Measurements from ENCODE around the gene NDUFAF4. TPM values are rescaled to one million over a fixed set of nuclear protein-coding genes. Genes with fewer than 3 reads are reported as not detected.

Gene NDUFAF4
- total RNA-seq, 1 donor from 2014 or later = 46.9 TPM

DNA sequence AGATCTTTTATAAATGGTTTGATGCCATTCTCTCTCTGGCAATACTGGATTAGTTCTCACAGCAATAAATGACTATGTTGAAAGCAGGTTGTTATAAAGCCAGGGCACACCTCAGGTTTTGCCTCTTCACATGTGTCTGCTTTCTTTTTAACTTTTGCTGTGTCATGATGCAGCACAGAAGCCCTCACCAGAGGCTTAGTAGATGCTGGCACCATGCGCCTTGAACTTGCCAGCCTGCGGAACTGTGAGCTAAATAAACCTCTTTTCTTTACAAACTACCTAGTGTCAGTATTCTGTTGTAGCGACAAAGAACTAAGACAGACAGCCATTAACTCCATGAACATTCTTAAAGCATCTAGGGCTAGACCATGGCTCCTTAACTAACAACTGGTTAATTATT, 45.1 kb downstream of the NDUFAF4 start:
- Mint-ChIP-seq H3K36me3 (ENCODE audit: low read depth) (no peaks in the 10 kb centered on the region), H3K4me1 (no peaks in the 10 kb centered on the region), H3K9me3 (peaks cover 15% of the 10 kb centered on the region), H3K27me3 (ENCODE audit: low read depth) (peaks cover under 1% of the 10 kb centered on the region), H3K27ac (ENCODE audit: unreplicated experiment) (no peak overlapping the region), H3K4me3 (no peak overlapping the region)
- TF ChIP-seq, protein P1, sequence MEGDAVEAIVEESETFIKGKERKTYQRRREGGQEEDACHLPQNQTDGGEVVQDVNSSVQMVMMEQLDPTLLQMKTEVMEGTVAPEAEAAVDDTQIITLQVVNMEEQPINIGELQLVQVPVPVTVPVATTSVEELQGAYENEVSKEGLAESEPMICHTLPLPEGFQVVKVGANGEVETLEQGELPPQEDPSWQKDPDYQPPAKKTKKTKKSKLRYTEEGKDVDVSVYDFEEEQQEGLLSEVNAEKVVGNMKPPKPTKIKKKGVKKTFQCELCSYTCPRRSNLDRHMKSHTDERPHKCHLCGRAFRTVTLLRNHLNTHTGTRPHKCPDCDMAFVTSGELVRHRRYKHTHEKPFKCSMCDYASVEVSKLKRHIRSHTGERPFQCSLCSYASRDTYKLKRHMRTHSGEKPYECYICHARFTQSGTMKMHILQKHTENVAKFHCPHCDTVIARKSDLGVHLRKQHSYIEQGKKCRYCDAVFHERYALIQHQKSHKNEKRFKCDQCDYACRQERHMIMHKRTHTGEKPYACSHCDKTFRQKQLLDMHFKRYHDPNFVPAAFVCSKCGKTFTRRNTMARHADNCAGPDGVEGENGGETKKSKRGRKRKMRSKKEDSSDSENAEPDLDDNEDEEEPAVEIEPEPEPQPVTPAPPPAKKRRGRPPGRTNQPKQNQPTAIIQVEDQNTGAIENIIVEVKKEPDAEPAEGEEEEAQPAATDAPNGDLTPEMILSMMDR (conservative IDR thresholded peaks at IDR 0.05) = no peak
- DNase-seq (ENCODE audit: low read depth, low spot score) = no peak

DNA sequence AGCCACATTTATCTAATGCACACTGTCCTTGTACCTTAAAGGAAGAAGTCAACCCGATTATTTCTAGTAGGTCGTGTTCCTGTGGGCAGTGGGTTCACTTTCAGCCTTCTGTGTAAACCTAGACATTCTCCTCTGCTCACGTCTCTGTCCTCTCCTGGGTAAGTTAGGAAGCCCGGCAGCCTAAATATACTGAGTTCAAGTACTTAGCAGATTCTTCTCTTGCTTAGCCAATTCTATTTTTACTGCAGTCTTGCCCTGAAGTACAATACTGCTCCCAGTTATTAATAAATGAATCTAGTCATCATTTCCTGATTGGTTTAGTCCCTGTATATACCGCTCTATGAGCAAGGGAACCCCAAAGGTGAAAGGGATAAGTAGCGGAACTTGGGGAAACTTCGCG, 45.8 kb downstream of the NDUFAF4 start:
- Mint-ChIP-seq H3K27me3 (ENCODE audit: low read depth) (peaks cover 7% of the 10 kb centered on the region), H3K36me3 (ENCODE audit: low read depth) (no peaks in the 10 kb centered on the region), H3K4me3 (no peak overlapping the region), H3K27ac (ENCODE audit: unreplicated experiment) (no peak overlapping the region), H3K4me1 (no peaks in the 10 kb centered on the region), H3K9me3 (peaks cover 17% of the 10 kb centered on the region)
- DNase-seq (ENCODE audit: low read depth, low spot score) = no peak
- TF ChIP-seq, protein P1 (conservative IDR thresholded peaks at IDR 0.05) = no peak

DNA sequence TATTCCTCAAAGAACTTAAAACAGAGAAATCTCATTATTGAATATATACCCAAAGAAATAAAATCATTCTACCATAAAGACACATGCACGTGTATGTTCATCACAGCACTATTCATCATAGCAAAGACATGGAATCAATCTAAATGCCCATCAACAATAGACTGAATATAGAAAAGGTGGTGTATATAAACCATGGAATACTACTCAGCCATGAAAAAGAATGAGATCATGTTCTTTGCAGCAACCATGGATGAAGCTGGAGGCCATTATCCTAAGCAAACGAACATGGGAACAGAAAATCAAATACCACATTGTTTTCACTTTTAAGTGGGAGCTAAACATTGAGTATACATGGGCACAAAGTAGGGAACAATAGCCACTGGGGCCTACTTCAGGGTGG, 48.1 kb downstream of the NDUFAF4 start:
- DNase-seq (ENCODE audit: low read depth, low spot score) = no peak
- Mint-ChIP-seq H3K4me3 (no peak overlapping the region), H3K4me1 (no peaks in the 10 kb centered on the region), H3K36me3 (ENCODE audit: low read depth) (no peaks in the 10 kb centered on the region), H3K27me3 (ENCODE audit: low read depth) (peaks cover 10% of the 10 kb centered on the region), H3K9me3 (peaks cover 23% of the 10 kb centered on the region), H3K27ac (ENCODE audit: unreplicated experiment) (no peak overlapping the region)
- TF ChIP-seq, protein P1 (conservative IDR thresholded peaks at IDR 0.05) = no peak

DNA sequence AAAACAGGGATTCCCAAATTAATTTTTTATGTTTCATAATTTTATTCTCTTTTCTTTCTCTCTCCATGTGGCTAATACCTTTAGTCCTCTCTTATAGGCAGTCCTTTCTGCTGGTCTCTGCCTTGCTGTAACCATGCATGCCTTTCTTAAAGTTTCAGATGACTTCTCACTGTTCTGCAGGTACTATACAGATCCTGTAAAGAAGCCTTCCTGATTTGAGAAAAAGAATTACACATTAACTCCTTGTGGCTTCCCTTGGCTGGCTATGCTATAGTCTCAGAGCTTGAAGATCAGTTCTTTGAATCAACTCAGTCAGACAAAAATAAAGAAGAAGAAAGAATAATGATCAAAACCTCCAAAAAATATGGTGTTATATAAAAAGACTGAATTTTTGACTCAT, 53.2 kb downstream of the NDUFAF4 start:
- Mint-ChIP-seq H3K27ac (ENCODE audit: unreplicated experiment) (no peak overlapping the region), H3K36me3 (ENCODE audit: low read depth) (no peaks in the 10 kb centered on the region), H3K4me3 (no peak overlapping the region), H3K27me3 (ENCODE audit: low read depth) (peaks cover 11% of the 10 kb centered on the region), H3K4me1 (no peaks in the 10 kb centered on the region), H3K9me3 (peaks cover 16% of the 10 kb centered on the region)
- DNase-seq (ENCODE audit: low read depth, low spot score) = no peak
- TF ChIP-seq, protein P1 (conservative IDR thresholded peaks at IDR 0.05) = no peak

DNA sequence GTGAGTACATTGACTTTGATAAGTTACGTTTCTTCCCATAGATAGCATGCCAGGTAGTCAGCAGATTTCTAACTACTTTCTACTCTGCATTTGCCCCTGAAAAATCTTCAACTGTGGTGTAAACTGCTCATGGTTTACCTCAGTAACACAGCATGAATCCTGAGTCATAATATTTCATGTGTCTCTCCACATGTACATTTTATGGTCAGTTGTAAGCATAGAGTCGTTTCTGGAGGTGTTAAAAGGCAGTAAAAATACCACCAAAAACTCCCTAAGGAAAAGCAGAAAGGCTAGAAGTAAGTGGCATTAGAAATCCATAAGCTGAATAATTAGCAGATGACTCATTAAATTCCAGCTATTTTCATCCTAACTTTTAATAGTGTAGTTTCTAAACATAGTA, 56.3 kb downstream of the NDUFAF4 start:
- TF ChIP-seq, protein P1 (conservative IDR thresholded peaks at IDR 0.05) = no peak
- H3K36me3 Mint-ChIP-seq (ENCODE audit: low read depth) = no peaks in the 10 kb centered on the region
- no peak overlapping the region for H3K4me3 Mint-ChIP-seq
- no peak overlapping the region for H3K27ac Mint-ChIP-seq (ENCODE audit: unreplicated experiment)
- H3K27me3 Mint-ChIP-seq (ENCODE audit: low read depth) = peaks cover 22% of the 10 kb centered on the region
- peaks cover 4% of the 10 kb centered on the region for H3K4me1 Mint-ChIP-seq
- DNase-seq (ENCODE audit: low read depth, low spot score) = no peak
- H3K9me3 Mint-ChIP-seq = peaks cover 8% of the 10 kb centered on the region

Other genes with a start within 250 kb of the NDUFAF4 start
- gene GPR63, start 60.4 kb downstream of the NDUFAF4 start, total RNA-seq = 6.0 and 6.9 TPM in 2 replicates
- 0.61 and 1.4 TPM in 2 replicates for gene KLHL32, start 26.8 kb upstream of the NDUFAF4 start, total RNA-seq

All from neural crest cell (in vitro differentiated cells).